Kidney glomerular epithelial cell (primary cell): ENCODE measurements around the gene RNF214.
"Not testable (repeated sequence)": the region's sequence is repeated elsewhere in the genome, so short reads cannot be mapped to it uniquely, and the experiment has no call there.

Experiments used
- DNase-seq: peaks from one replicate; lab custom pipeline; 2025; lab: John Stamatoyannopoulos, UW

The RNF214 gene

GRCh38 chr11:117197516-117198456 is 34.7 kb upstream of the RNF214 start:
- no peak for DNase-seq

DNA sequence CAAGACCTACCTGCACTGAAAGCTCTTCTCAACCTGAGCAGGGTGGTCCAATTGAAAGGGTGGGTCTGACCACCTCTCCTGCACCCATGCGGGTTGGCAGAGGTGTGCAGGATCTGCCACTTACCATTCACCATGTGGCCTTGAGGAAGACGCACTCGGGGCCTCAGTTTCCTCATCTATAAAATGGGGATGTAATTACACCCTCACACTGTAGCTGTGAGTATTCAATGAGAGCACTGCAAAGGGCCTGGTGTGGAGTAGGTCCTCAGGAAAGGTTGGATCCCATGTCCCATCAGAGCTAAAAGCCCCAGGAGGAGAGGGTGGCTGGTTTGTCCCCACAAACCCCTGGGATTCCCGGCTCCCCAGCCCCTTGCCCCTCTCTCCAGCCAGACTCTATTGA is 33.9 kb upstream of the RNF214 start:
- no peak for DNase-seq

GRCh38 chr11:117199053-117199915 is 33.2 kb upstream of the RNF214 start, which contains the start of gene TAGLN:
Gene TAGLN (plus strand): TSS chr11:117199370. CDS start chr11:117203014, 3,644 bp downstream.
- peak; percentile 82 for DNase-seq

DNA sequence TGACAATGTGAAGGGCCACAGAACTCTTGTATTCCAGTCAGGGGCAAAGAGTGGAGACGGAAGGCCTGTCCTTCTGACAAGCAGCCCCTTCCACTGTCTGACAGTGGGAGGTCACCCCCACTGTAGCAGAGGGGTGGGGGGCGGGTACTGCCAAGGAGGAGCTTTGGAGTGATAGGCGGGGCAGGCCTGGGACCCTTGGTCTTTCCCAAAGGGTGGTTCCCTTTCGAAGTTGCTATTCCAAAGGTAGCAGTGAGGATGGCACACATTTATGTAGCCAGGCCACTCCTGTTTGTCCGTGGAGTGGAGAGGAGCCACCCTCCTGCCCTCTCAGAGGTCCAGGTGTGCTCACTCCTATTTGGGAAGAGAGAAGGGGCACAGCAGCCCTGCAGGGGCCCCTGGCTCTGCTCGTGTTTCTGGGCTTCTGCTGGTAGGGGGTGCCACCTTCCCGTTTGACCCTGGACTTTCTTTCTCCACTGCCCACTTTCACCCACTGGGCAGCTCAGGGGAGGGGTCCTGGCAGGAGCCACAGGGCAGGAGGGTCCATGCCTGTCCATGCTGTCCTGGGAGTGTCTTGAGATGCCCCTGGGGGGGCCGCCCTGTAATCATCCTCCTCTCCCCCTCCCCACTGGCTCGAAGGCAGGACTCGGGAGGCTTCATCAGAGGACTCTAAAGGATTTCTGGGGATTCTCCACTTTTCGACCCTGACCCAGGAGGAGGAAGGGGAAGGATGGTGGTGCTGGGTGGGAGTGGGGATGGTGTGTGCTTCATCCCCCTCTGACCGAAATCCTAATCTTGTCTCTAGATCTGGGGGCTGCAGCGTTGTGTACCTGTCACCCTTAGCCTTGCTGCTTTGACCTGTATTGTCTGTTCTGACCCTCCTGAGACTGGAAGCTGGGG is 32.3 kb upstream of the RNF214 start:
- no peak for DNase-seq

- no peak for DNase-seq
Observed at GRCh38 chr11:117200813-117201657, 31.4 kb upstream of the RNF214 start.

- DNase-seq: no peak
Observed at GRCh38 chr11:117201658-117202305, 30.7 kb upstream of the RNF214 start.

DNA sequence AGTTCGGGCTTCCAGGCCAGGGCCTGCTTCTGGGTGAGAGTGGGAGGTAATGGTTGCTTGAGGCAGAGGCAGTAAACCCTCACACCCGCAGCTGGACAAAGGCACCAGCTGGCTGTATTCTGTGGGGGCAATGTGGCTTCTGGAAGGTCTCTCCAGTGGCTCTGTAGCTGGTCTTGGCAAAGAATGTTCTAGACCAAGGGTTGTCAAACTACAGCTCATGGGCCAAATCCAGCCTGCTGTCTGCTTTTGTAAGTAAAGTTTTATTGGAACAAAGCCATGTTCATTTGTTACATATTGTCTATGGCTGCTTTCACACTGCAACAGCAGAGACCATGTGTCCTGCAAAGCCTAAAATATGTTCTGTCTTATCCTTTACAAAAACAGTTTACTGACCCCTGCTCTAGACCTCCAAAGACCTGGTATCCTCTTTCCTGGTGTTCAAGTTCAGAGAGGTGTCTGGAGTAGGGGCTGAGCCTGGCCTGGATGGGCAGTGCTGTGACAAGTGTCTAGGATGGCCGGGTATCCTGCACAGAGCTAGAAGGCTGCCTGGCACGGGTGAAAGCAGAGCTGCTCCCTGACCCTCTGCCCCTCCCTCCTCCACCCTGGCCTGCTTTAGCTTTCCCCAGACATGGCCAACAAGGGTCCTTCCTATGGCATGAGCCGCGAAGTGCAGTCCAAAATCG is 29.9 kb upstream of the RNF214 start:
- no peak for DNase-seq

- no peak for DNase-seq
Observed at GRCh38 chr11:117203069-117203407, 29.4 kb upstream of the RNF214 start.

DNA sequence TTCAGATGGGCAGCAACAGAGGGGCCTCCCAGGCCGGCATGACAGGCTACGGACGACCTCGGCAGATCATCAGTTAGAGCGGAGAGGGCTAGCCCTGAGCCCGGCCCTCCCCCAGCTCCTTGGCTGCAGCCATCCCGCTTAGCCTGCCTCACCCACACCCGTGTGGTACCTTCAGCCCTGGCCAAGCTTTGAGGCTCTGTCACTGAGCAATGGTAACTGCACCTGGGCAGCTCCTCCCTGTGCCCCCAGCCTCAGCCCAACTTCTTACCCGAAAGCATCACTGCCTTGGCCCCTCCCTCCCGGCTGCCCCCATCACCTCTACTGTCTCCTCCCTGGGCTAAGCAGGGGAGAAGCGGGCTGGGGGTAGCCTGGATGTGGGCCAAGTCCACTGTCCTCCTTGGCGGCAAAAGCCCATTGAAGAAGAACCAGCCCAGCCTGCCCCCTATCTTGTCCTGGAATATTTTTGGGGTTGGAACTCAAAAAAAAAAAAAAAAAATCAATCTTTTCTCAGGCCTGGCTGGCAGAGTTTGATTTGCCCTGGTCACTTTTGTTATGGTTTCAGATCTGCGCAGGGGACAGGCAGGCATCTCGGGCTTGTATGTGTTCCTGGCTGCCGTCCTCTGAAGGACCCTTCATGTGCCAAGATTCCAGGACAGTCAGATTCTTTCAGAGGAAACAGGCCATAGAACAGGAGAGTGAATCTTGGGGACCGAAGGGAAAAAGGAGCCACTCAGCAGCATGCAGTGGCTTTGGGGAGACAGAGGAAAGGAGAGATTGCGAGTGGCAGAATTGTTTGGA is 28.0 kb upstream of the RNF214 start:
- no peak for DNase-seq

GRCh38 chr11:117205211-117205818 is 27.2 kb upstream of the RNF214 start:
- no peak for DNase-seq

- DNase-seq: not testable (repeated sequence)
Observed at GRCh38 chr11:117206111-117206510, 26.4 kb upstream of the RNF214 start.

DNA sequence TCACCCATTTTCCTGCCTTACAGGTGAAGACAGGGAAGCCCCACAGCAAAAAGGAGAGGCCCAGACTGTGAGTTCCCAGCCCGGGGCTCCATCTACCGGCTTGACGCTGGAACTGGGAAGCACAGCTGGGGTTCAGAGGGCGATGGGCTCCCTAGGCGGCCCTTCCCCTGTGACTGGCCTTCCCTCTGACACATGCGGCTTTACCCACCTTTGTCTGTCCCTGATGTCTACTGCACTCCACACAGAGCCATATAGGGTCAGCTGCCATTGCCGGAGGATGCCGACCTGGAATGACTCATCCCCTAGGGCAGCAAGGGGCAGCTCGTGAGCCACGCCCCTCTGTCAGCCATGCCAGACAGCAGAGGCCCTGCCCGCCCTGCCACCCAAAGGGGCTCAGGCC is 25.6 kb upstream of the RNF214 start:
- not testable (repeated sequence) for DNase-seq

GRCh38 chr11:117207481-117207880 is 25.0 kb upstream of the RNF214 start:
- DNase-seq: not testable (repeated sequence)

DNA sequence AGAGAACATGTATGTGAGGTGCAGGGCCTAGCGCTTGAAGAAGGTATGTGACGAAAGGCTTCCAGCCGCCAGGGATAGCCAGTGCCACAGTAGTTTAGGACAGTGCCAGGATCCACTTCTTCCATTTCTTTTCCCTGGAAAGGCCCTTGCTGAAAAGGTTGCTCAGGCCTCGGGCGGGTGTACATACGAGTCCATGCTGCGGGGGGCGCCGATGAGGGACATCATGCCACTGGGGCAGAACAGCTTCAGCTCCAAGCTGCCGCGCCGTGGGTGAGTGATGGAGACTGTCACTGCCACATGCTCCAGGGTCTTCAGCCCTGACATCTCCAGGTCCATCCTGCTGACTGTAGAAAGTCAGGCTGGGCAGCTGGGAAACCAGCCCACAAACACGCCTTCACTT is 23.8 kb upstream of the RNF214 start:
- DNase-seq: not testable (repeated sequence)

GRCh38 chr11:117209351-117210125 is 22.9 kb upstream of the RNF214 start:
- not testable (repeated sequence) for DNase-seq

DNA sequence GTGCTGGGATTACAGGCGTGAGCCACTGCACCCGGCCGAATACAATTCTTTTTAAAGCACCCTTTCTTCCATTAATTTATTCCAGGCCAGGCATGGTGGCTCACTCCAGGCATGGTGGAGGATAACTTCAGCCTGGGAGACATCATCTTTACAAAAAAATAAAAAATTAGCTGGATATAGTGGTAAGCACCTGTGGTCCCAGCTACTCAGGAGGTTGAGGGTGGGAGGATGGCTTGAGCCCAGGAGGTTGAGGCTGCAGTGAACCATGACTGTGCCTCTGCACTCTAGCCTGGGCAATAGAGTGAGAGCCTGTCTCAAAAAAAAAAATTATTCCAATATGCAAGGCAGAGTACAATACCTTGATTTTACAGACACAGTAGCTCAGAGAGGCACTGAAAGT is 21.9 kb upstream of the RNF214 start:
- DNase-seq: no peak

- no peak for DNase-seq
Observed at GRCh38 chr11:117212697-117213355, 19.6 kb upstream of the RNF214 start.
